Fibroblast of lung (primary cell): ENCODE measurements around the gene MPC1.

Experiments
- CTCF ChIP-seq, 2 donors: IDR thresholded peaks in 1 of 2; conservative IDR thresholded peaks in 1 of 2; 1 replicate in 1 of 2; 2 replicates in 1 of 2; pipeline ENCODE4 v1.5.1; 2011 to 2012; ENCODE audit warnings: low read length in 2 of 2, control low read depth in 1 of 2, inconsistent platforms in 1 of 2, low read depth in 1 of 2, mild to moderate bottlenecking in 1 of 2
- EZH2 ChIP-seq: IDR thresholded peaks from 2 replicates; pipeline ENCODE4 v1.5.1; 2012; ENCODE audit warnings: low read length, control low read depth, mild to moderate bottlenecking; ENCODE audit errors: missing control alignments

GRCh38 chr6:166370489-166370888 lies 12.3 kb downstream of the MPC1 start:
- no peak for TF ChIP-seq CTCF (conservative IDR thresholded peaks at IDR 0.05 in 1 of 2, IDR thresholded peaks at IDR 0.05 in 1 of 2; ENCODE audit: low read depth in 1 of 2, low read length in 2 of 2)
- TF ChIP-seq EZH2 = no peak
